SH-SY5Y (cell line): ENCODE data around the gene RMP24.

Source experiments
- GATA2 ChIP-seq: IDR thresholded peaks from 2 replicates; pipeline ENCODE4 v1.6.1; 2011; ENCODE audit warnings: mild to moderate bottlenecking, low read depth, low read length
- GATA3 ChIP-seq: IDR thresholded peaks from 2 replicates; pipeline ENCODE4 v1.6.1; 2011; ENCODE audit warnings: low read depth, mild to moderate bottlenecking, low read length, moderate library complexity

GRCh38 chr18:35979112-35979511 lies 6.6 kb downstream of the RMP24 start:
- TF ChIP-seq GATA3 (no peak), GATA2 (no peak)
